ENCODE results near the gene TMEM52. TPM values are rescaled to one million over a fixed set of nuclear protein-coding genes. Genes with fewer than 3 reads are reported as not detected.

The TMEM52 gene
- 13.5 TPM in 1 of 2 replicates, not detected in the other for total RNA-seq

GRCh38 chr1:1918901-1919303 is at the start of gene TMEM52:
Gene TMEM52, minus strand, starts transcription at chr1:1919279. Its CDS starts 14 bp downstream, at chr1:1919265.

GRCh38 chr1:1914971-1915692 is 3.9 kb downstream of the TMEM52 start, which contains the start of gene CALML6:
Gene CALML6, plus strand, starts transcription at chr1:1915260. Its CDS starts 21 bp downstream, at chr1:1915281.

GRCh38 chr1:1890506-1891348 is 28.4 kb downstream of the TMEM52 start, which contains the start of gene GNB1:
Gene GNB1, minus strand, starts transcription at chr1:1891087. Its CDS starts 65,634 bp downstream, at chr1:1825453.

Other genes with a start within 250 kb of the TMEM52 start
- gene SLC35E2B, start 226.5 kb downstream of the TMEM52 start, total RNA-seq, result 43.6 and 43.7 TPM in 2 replicates
- 6.8 and 8.1 TPM in 2 replicates for gene CDK11A, start 194.9 kb downstream of the TMEM52 start, total RNA-seq
- gene NADK, start 140.8 kb downstream of the TMEM52 start, total RNA-seq, result 53.7 TPM in 2 replicates
- 100 and 103 TPM in 2 replicates for gene GNB1, start 28.2 kb downstream of the TMEM52 start, total RNA-seq
- 0.10 and 0.44 TPM in 2 replicates for gene CALML6, start 4.0 kb downstream of the TMEM52 start, total RNA-seq
- gene CFAP74, start 84.5 kb upstream of the TMEM52 start, total RNA-seq, result not detected in 2 replicates
- 0.37 TPM in 1 of 2 replicates, not detected in the other for gene GABRD, start 100.1 kb upstream of the TMEM52 start, total RNA-seq
- 0.15 and 2.3 TPM in 2 replicates for gene PRKCZ, start 131.1 kb upstream of the TMEM52 start, total RNA-seq